KBM-7 (cell line): ENCODE results near the gene CFD.

Source experiments
- DNase-seq: peaks from one replicate; pipeline ENCODE4 v3.0.0-alpha.2; 2015
- in situ Hi-C: fragments of 300-500 bp; cut with MboI; formaldehyde crosslinking; loops from 2 replicates; pipeline ENCODE4 v1.14.3; 2020; ENCODE audit warnings: low sequenced_read_pairs, low pct_unique_long_range_greater_than_20kb, mixed read lengths

Gene CFD

GRCh38 chr19:899336-900042, 40.0 kb downstream of the CFD start:
- DNase-seq = no peak

GRCh38 chr19:900043-900301, 40.5 kb downstream of the CFD start:
- in situ Hi-C loops = no loop called here
- DNase-seq = no peak

More at GRCh38 chr19:899336-900042, 40.0 kb downstream of the CFD start:
- in situ Hi-C loops = no loop called here

GRCh38 chr19:900302-901111, 41.0 kb downstream of the CFD start:
- in situ Hi-C loops = no loop called here
- no peak for DNase-seq

GRCh38 chr19:901216-902092, 42.0 kb downstream of the CFD start:
- in situ Hi-C loops = no loop called here
- DNase-seq = no peak

- in situ Hi-C loops = no loop called here
- no peak for DNase-seq
Measured at GRCh38 chr19:902093-902370, 42.6 kb downstream of the CFD start.

GRCh38 chr19:902446-903226, 43.2 kb downstream of the CFD start:
- no peak for DNase-seq
- in situ Hi-C loops = no loop called here

GRCh38 chr19:903266-903797, 43.9 kb downstream of the CFD start:
- DNase-seq = no peak

GRCh38 chr19:904545-904944, 45.1 kb downstream of the CFD start:
- DNase-seq = no peak
- in situ Hi-C loops = no loop called here

More at GRCh38 chr19:903266-903797, 43.9 kb downstream of the CFD start:
- in situ Hi-C loops = no loop called here

- DNase-seq = no peak
- in situ Hi-C loops = no loop called here
Measured at GRCh38 chr19:906480-906879, 47.0 kb downstream of the CFD start.

GRCh38 chr19:907183-907853, 47.9 kb downstream of the CFD start:
- in situ Hi-C loops = no loop called here
- DNase-seq = no peak

GRCh38 chr19:911197-912033, 52.0 kb downstream of the CFD start:
- in situ Hi-C loops = no loop called here
- DNase-seq = no peak

GRCh38 chr19:912181-913079, 53.0 kb downstream of the CFD start:
- DNase-seq = no peak
- in situ Hi-C loops = no loop called here
